Gastrocnemius medialis (tissue), 4 donors: Measurements from ENCODE around the gene LUZP1. TPM values are rescaled to one million over a fixed set of nuclear protein-coding genes. Genes with fewer than 3 reads are reported as not detected.

Experiments used
- ATAC-seq, 2 donors: fragments of 150-250 bp; one replicate each; pipeline ENCODE4 v1.9.1; 2016
- DNase-seq, 2 donors: peaks; one replicate each; pipeline ENCODE4 v3.0.0-alpha.2; 2019
- H3K27ac ChIP-seq, 4 donors: fragments of 200-600 bp; sonication (generic); 1 replicate in 1 of 4; 2 replicates in 3 of 4; pipeline ENCODE4 v1.5.1; 2016 to 2018; ENCODE audit warnings: mild to moderate bottlenecking in 2 of 4, moderate library complexity in 1 of 4
- H3K27me3 ChIP-seq, 3 donors: fragments of 200-600 bp; sonication (generic) in 2 of 3; 1 replicate in 1 of 3; 2 replicates in 2 of 3; pipeline versions ENCODE4 v1.5.1 to v1.6.0; 2016 to 2019; ENCODE audit warnings: mild to moderate bottlenecking in 1 of 3, moderate library complexity in 1 of 3
- H3K36me3 ChIP-seq, 2 donors: fragments of 200-600 bp; sonication (generic) in 1 of 2; one replicate each; pipeline ENCODE4 v1.5.1; 2017 to 2018
- H3K4me1 ChIP-seq, 2 donors: fragments of 200-600 bp; sonication (generic) in 1 of 2; one replicate each; pipeline ENCODE4 v1.5.1; 2016 to 2017; ENCODE audit warnings: mild to moderate bottlenecking in 2 of 2
- H3K4me3 ChIP-seq, 4 donors: fragments of 200-600 bp; sonication (generic) in 3 of 4; 1 replicate in 1 of 4; 2 replicates in 3 of 4; pipeline ENCODE4 v1.5.1; 2016 to 2019; ENCODE audit warnings: mild to moderate bottlenecking in 2 of 4
- H3K9me3 ChIP-seq, 3 donors: fragments of 200-600 bp; sonication (generic) in 2 of 3; 1 replicate in 1 of 3; 2 replicates in 2 of 3; pipeline ENCODE4 v1.5.1; 2016 to 2019
- CTCF ChIP-seq, 5 experiments: fragments of 450-650 bp in 3 of 5; fragments of 200-600 bp in 2 of 5; sonication (generic) in 2 of 5; IDR thresholded peaks in 4 of 5; conservative IDR thresholded peaks in 1 of 5; 1 replicate in 4 of 5; 2 replicates in 1 of 5; pipeline ENCODE4 v1.5.1; 2016 to 2019; ENCODE audit warnings: antibody characterized with exemption in 5 of 5, mild to moderate bottlenecking in 3 of 5, moderate library complexity in 3 of 5
- POLR2A ChIP-seq, 2 donors: fragments of 450-650 bp; IDR thresholded peaks; one replicate each; pipeline ENCODE4 v1.6.1; 2017; ENCODE audit warnings: antibody characterized with exemption in 2 of 2, mild to moderate bottlenecking in 2 of 2, moderate library complexity in 2 of 2
- in situ Hi-C, 4 donors: fragments of 200-750 bp; cut with MboI; loops; one replicate each; pipeline versions ENCODE4 v1.15.0 to v1.8.0; 2017; ENCODE audit warnings: low sequenced_read_pairs in 4 of 4
- intact Hi-C: fragments of 100-400 bp; cut with DNase I; formaldehyde crosslinking; loops from one replicate; pipeline ENCODE4 v1.15.1; 2023; ENCODE audit warnings: low total_unique reads
- total RNA-seq, 4 donors: library from RNA; depleted of rRNA; stranded (reverse); fragments of >200 nt; gene quantifications; one replicate each; pipeline versions ENCODE4 v1.1.0 to v1.2.3, GENCODE V29; 2016

Gene LUZP1
- total RNA-seq, 4 donors from 2014 or later = 4.1 to 5.4 (median 4.9) TPM

GRCh38 chr1:23184212-23184934, 15.7 kb upstream of the LUZP1 start:
- Histone ChIP-seq H3K27me3 (no peaks in the 10 kb centered on the region), H3K4me1 (peaks cover 0 to 3% of the 10 kb centered on the region in 2 donors), H3K4me3 (peak overlapping the region; percentile 33 to 45 (median 40)), H3K9me3 (no peaks in the 10 kb centered on the region), H3K27ac (no peak overlapping the region), H3K36me3 (no peaks in the 10 kb centered on the region)
- TF ChIP-seq CTCF (IDR thresholded peaks at IDR 0.05 in 4 of 5, conservative IDR thresholded peaks at IDR 0.05 in 1 of 5) (peak; percentile 79 to 92 (median 82)), POLR2A (IDR thresholded peaks at IDR 0.05) (no peak)
- intact Hi-C loops = loop anchor here (1.0 to 2.0 kb wide), 2 partner anchors 86 to 208 kb away; no protein-coding TSS in a partner anchor
- in situ Hi-C loops = loop anchor here in 3 of 4 donors (5.0 to 10.0 kb wide), 2 partner anchors 87 to 210 kb away; partner anchors contain the start of gene LACTBL1 (in 3 of the 3)
- DNase-seq (no peak), ATAC-seq (no peak)

- no peak for TF ChIP-seq POLR2A (IDR thresholded peaks at IDR 0.05)
- TF ChIP-seq CTCF (IDR thresholded peaks at IDR 0.05 in 4 of 5, conservative IDR thresholded peaks at IDR 0.05 in 1 of 5) = no peak
- in situ Hi-C loops = loop anchor here in 3 of 4 donors (5.0 to 10.0 kb wide), 2 partner anchors 83 to 205 kb away; partner anchors contain the start of gene LACTBL1 (in 3 of the 3)
- no peaks in the 10 kb centered on the region for H3K36me3 ChIP-seq
- H3K4me1 ChIP-seq = peaks cover 4 to 7% of the 10 kb centered on the region in 2 donors
- H3K27me3 ChIP-seq = peaks cover 0 to 2% (median 0%) of the 10 kb centered on the region in 3 donors
- H3K27ac ChIP-seq = no peak overlapping the region
- DNase-seq (no peak), ATAC-seq (no peak)
- H3K4me3 ChIP-seq = no peak overlapping the region
- no peaks in the 10 kb centered on the region for H3K9me3 ChIP-seq
- intact Hi-C loops = no loop called here
Observed at GRCh38 chr1:23179862-23180261, 11.2 kb upstream of the LUZP1 start.

- TF ChIP-seq CTCF (IDR thresholded peaks at IDR 0.05 in 4 of 5, conservative IDR thresholded peaks at IDR 0.05 in 1 of 5) = peak in 1 of 5 experiments; percentile 11
- no peak for TF ChIP-seq POLR2A (IDR thresholded peaks at IDR 0.05)
- Histone ChIP-seq H3K27ac (no peak overlapping the region), H3K4me1 (peaks cover 4% of the 10 kb centered on the region in 2 donors), H3K27me3 (peaks cover 0 to 2% (median 0%) of the 10 kb centered on the region in 3 donors), H3K4me3 (no peak overlapping the region), H3K36me3 (no peaks in the 10 kb centered on the region), H3K9me3 (no peaks in the 10 kb centered on the region)
- intact Hi-C loops = no loop called here
- DNase-seq = no peak
- ATAC-seq = no peak
- in situ Hi-C loops = no loop called here
Observed at GRCh38 chr1:23178950-23179349, 10.3 kb upstream of the LUZP1 start.

- Histone ChIP-seq H3K27ac (peak overlapping the region; percentile 62 to 83 (median 74)), H3K9me3 (no peaks in the 10 kb centered on the region), H3K4me3 (peak overlapping the region in 1 of 4 donors; percentile 59), H3K4me1 (peaks cover 4% of the 10 kb centered on the region in 2 donors), H3K36me3 (no peaks in the 10 kb centered on the region), H3K27me3 (peaks cover 0 to 2% (median 0%) of the 10 kb centered on the region in 3 donors)
- ATAC-seq = no peak
- DNase-seq = no peak
- intact Hi-C loops = no loop called here
- in situ Hi-C loops = no loop called here
- no peak for TF ChIP-seq CTCF (IDR thresholded peaks at IDR 0.05 in 4 of 5, conservative IDR thresholded peaks at IDR 0.05 in 1 of 5)
- no peak for TF ChIP-seq POLR2A (IDR thresholded peaks at IDR 0.05)
Observed at GRCh38 chr1:23178414-23178813, 9.8 kb upstream of the LUZP1 start.
